Measurements from ENCODE around the gene AUTS2. TPM values are rescaled to one million over a fixed set of nuclear protein-coding genes. Genes with fewer than 3 reads are reported as not detected.

AUTS2 gene
- total and polyA plus RNA-seq, 2 experiments from 2014 or later, result 32.0 to 91.0 TPM

DNA sequence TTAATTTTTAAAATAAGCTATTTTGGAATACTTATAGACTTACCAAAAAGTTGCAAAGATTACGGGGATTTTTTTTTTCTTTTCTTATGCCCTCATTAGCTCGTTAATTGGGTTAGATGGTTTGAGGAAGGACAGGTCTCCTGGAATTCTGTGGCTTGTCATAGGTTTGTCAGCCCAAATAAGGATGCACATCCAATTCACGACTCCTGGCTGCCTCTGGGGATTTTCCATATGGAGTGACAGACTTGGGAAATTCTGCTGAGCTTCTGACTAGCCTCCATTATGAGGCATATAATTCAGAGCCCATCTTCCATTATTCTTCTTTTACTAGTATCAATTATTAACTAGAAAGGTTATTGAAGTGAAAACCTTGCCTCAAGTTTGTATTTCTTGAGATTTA is 102.1 kb downstream of the AUTS2 start (continued):
- no peak for TF ChIP-seq ZNF331 (CRISPR knock-in tag; IDR thresholded peaks at IDR 0.05; ENCODE audit: low read depth)
- TF ChIP-seq NANOG (IDR thresholded peaks at IDR 0.05; ENCODE audit: borderline replicate concordance), result no peak
- TF ChIP-seq, protein P1, sequence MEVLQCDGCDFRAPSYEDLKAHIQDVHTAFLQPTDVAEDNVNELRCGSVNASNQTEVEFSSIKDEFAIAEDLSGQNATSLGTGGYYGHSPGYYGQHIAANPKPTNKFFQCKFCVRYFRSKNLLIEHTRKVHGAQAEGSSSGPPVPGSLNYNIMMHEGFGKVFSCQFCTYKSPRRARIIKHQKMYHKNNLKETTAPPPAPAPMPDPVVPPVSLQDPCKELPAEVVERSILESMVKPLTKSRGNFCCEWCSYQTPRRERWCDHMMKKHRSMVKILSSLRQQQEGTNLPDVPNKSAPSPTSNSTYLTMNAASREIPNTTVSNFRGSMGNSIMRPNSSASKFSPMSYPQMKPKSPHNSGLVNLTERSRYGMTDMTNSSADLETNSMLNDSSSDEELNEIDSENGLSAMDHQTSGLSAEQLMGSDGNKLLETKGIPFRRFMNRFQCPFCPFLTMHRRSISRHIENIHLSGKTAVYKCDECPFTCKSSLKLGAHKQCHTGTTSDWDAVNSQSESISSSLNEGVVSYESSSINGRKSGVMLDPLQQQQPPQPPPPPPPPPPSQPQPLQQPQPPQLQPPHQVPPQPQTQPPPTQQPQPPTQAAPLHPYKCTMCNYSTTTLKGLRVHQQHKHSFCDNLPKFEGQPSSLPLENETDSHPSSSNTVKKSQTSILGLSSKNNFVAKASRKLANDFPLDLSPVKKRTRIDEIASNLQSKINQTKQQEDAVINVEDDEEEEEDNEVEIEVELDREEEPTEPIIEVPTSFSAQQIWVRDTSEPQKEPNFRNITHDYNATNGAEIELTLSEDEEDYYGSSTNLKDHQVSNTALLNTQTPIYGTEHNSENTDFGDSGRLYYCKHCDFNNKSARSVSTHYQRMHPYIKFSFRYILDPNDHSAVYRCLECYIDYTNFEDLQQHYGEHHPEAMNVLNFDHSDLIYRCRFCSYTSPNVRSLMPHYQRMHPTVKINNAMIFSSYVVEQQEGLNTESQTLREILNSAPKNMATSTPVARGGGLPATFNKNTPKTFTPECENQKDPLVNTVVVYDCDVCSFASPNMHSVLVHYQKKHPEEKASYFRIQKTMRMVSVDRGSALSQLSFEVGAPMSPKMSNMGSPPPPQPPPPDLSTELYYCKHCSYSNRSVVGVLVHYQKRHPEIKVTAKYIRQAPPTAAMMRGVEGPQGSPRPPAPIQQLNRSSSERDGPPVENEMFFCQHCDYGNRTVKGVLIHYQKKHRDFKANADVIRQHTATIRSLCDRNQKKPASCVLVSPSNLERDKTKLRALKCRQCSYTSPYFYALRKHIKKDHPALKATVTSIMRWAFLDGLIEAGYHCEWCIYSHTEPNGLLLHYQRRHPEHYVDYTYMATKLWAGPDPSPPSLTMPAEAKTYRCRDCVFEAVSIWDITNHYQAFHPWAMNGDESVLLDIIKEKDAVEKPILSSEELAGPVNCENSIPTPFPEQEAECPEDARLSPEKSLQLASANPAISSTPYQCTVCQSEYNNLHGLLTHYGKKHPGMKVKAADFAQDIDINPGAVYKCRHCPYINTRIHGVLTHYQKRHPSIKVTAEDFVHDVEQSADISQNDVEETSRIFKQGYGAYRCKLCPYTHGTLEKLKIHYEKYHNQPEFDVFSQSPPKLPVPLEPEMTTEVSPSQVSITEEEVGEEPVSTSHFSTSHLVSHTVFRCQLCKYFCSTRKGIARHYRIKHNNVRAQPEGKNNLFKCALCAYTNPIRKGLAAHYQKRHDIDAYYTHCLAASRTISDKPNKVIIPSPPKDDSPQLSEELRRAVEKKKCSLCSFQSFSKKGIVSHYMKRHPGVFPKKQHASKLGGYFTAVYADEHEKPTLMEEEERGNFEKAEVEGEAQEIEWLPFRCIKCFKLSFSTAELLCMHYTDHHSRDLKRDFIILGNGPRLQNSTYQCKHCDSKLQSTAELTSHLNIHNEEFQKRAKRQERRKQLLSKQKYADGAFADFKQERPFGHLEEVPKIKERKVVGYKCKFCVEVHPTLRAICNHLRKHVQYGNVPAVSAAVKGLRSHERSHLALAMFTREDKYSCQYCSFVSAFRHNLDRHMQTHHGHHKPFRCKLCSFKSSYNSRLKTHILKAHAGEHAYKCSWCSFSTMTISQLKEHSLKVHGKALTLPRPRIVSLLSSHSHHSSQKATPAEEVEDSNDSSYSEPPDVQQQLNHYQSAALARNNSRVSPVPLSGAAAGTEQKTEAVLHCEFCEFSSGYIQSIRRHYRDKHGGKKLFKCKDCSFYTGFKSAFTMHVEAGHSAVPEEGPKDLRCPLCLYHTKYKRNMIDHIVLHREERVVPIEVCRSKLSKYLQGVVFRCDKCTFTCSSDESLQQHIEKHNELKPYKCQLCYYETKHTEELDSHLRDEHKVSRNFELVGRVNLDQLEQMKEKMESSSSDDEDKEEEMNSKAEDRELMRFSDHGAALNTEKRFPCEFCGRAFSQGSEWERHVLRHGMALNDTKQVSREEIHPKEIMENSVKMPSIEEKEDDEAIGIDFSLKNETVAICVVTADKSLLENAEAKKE (CRISPR knock-in tag; IDR thresholded peaks at IDR 0.05), result no peak
- TF ChIP-seq CREB1 (CRISPR knock-in tag; IDR thresholded peaks at IDR 0.05; ENCODE audit: low read depth), result no peak
- TF ChIP-seq STAT1 (IDR thresholded peaks at IDR 0.05; ENCODE audit: unreplicated experiment), result no peak

DNA sequence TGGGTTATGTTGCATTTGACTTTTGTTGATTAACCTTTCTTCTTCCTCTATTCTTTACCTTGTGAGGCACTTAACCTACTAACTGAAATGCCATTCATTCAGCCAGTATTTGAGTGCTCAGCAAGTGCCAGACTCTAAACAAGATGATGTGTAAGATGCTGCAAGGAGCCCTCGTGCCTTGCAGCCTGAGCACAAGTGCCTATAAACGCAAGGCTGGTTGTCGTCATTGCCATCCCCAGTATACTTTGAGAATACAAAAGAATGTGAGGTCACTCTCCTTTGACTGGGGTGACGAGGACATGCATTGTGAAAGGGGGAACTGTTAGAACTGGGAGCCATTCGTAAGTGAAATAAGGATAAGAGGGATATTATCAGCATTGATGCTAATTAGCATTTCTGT is 103.0 kb downstream of the AUTS2 start:
- 0 out of 2 replicates have a peak, but pooled peaks cover 5% of the 10 kb centered on the region for H3K36me3 ChIP-seq (ENCODE audit: insufficient read depth)
- H3F3A ChIP-seq (replicated peaks; ENCODE audit: low read depth), result no peaks in the 10 kb centered on the region
- no peaks in the 10 kb centered on the region for H3K36me3 Mint-ChIP-seq (ENCODE audit: low read depth)
- no peaks in the 10 kb centered on the region for H3K9me3 Mint-ChIP-seq
- no peak overlapping the region for H3K4me3 Mint-ChIP-seq
- H3K27me3 ChIP-seq (ENCODE audit: insufficient read depth), result no peaks in the 10 kb centered on the region
- no peak overlapping the region for H3K4me2 ChIP-seq
- peaks cover 8% of the 10 kb centered on the region; the same call in 1 of the 2 replicates for H3K4me1 ChIP-seq (ENCODE audit: insufficient read depth)
- H3K4me1 Mint-ChIP-seq, result peaks cover 18% of the 10 kb centered on the region
- H2AFZ ChIP-seq, result no peak overlapping the region
- 0 out of 2 replicates have a peak, but pooled peaks cover 2% of the 10 kb centered on the region for H3K79me2 ChIP-seq (replicated peaks; ENCODE audit: insufficient read depth)
- H4K20me1 ChIP-seq (replicated peaks; ENCODE audit: insufficient read depth), result no peaks in the 10 kb centered on the region
- H3K27ac ChIP-seq (ENCODE audit: low read depth), result no peak overlapping the region
- ATAC-seq (no peak), DNase-seq (ENCODE audit: low spot score) (no peak)
- H3K9me2 ChIP-seq (ENCODE audit: insufficient read depth), result peaks cover 6% of the 10 kb centered on the region; the same call in 1 of the 2 replicates
- H3K27ac Mint-ChIP-seq, result no peak overlapping the region
- no peaks in the 10 kb centered on the region for H3K27me3 Mint-ChIP-seq (ENCODE audit: insufficient read depth, low read depth, poor library complexity)
- H3K4me3 ChIP-seq, result no peak overlapping the region
- TF ChIP-seq, protein P1 (CRISPR knock-in tag; IDR thresholded peaks at IDR 0.05), result no peak
- TF ChIP-seq, protein P2, sequence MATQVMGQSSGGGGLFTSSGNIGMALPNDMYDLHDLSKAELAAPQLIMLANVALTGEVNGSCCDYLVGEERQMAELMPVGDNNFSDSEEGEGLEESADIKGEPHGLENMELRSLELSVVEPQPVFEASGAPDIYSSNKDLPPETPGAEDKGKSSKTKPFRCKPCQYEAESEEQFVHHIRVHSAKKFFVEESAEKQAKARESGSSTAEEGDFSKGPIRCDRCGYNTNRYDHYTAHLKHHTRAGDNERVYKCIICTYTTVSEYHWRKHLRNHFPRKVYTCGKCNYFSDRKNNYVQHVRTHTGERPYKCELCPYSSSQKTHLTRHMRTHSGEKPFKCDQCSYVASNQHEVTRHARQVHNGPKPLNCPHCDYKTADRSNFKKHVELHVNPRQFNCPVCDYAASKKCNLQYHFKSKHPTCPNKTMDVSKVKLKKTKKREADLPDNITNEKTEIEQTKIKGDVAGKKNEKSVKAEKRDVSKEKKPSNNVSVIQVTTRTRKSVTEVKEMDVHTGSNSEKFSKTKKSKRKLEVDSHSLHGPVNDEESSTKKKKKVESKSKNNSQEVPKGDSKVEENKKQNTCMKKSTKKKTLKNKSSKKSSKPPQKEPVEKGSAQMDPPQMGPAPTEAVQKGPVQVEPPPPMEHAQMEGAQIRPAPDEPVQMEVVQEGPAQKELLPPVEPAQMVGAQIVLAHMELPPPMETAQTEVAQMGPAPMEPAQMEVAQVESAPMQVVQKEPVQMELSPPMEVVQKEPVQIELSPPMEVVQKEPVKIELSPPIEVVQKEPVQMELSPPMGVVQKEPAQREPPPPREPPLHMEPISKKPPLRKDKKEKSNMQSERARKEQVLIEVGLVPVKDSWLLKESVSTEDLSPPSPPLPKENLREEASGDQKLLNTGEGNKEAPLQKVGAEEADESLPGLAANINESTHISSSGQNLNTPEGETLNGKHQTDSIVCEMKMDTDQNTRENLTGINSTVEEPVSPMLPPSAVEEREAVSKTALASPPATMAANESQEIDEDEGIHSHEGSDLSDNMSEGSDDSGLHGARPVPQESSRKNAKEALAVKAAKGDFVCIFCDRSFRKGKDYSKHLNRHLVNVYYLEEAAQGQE (IDR thresholded peaks at IDR 0.05; ENCODE audit: unreplicated experiment), result no peak
- no peak for TF ChIP-seq STAT1 (IDR thresholded peaks at IDR 0.05; ENCODE audit: unreplicated experiment)

Data from GM23338 (cell line).